IPS-18a (cell line): Measurements from ENCODE around the gene TCP11L2.
"Not testable (repeated sequence)": the region's sequence is repeated elsewhere in the genome, so short reads cannot be mapped to it uniquely, and the experiment has no call there.

Source experiments
- H3K27ac ChIP-seq: one replicate; pipeline ENCODE4 v1.5.1; 2013; ENCODE audit warnings: low read length
- H3K27me3 ChIP-seq: one replicate; pipeline ENCODE4 v1.6.1; 2013; ENCODE audit warnings: mild to moderate bottlenecking, low read length; ENCODE audit not compliant: control insufficient read depth, insufficient read depth
- H3K36me3 ChIP-seq: one replicate; pipeline ENCODE4 v1.6.1; 2013; ENCODE audit warnings: low read depth, low read length; ENCODE audit not compliant: control insufficient read depth
- H3K4me1 ChIP-seq: one replicate; pipeline ENCODE4 v1.6.1; 2013; ENCODE audit warnings: low read depth, low read length; ENCODE audit not compliant: control insufficient read depth
- H3K4me3 ChIP-seq: one replicate; pipeline ENCODE4 v1.5.1; 2013; ENCODE audit warnings: low read length
- H3K9ac ChIP-seq: one replicate; pipeline ENCODE4 v1.6.1; 2013; ENCODE audit warnings: mild to moderate bottlenecking, low read length, moderate library complexity
- H3K9me3 ChIP-seq: one replicate; pipeline ENCODE4 v1.6.1; 2013; ENCODE audit warnings: low read depth, low read length; ENCODE audit not compliant: control insufficient read depth

Gene TCP11L2

DNA sequence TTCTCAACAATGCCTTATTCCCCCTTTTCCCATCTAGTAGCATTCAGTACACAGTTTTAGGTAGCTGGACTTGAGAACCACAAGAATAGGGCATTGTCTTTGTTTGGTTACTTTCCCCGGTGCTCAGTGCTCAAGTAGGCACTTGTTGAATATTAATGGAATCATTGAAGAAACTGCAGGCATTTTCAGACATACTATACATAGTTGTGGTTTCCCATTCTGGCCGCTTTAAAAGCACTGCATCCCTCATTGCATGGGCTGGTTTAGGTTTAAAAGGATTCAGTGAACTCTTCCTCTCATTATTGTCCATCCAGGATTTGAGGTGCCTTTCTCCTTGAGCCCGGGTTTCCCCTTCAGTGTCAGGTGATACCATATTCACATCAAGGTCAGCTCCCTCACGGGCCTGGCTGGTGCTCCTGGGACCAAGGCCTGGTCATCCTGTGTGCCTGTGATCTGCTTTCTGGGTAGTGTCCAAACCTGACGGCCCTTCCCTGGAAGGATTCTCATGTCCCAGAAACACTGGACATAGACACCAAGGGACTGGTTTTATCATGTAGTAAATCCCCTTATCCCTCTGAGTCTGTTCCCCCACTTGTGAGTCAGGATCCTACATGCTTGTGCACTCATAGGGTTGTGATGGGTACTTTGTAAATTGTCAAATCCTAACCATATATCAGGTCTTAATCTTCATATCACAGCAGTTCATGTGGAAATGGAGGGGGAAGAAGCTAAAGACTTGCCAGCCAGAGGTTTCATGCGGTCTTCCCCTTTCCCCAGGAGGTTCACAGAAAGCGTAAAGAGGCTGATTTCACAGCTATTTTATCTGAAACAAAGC lies 7.4 kb downstream of the TCP11L2 start:
- no peak overlapping the region for H3K4me3 ChIP-seq
- no peak overlapping the region for H3K9ac ChIP-seq
- no peak overlapping the region for H3K27ac ChIP-seq
- no peaks in the 10 kb centered on the region for H3K36me3 ChIP-seq
- no peaks in the 10 kb centered on the region for H3K4me1 ChIP-seq
- H3K27me3 ChIP-seq, result no peaks in the 10 kb centered on the region
- H3K9me3 ChIP-seq, result no peaks in the 10 kb centered on the region

DNA sequence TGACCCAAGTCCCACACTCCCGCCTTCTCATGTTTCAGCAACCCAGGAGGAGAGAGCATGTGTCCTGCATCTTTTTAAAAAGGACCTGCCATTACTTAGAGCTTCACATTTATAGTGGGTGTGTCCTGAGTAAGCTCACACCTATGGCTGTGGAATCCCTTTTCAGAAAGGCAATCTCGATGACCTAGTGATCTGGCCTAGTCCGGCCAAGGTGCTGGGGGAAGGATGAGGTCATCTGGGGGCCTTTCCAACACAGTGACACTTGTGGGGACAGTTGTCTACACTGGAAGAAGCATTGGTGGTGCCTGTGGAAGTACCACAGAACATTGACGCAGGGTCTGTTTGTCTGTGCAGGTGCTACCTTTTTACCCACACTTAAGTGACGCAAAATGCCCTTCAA lies 8.2 kb downstream of the TCP11L2 start:
- Histone ChIP-seq H3K9ac (no peak overlapping the region), H3K27ac (no peak overlapping the region), H3K4me3 (no peak overlapping the region), H3K9me3 (no peaks in the 10 kb centered on the region), H3K4me1 (no peaks in the 10 kb centered on the region), H3K27me3 (no peaks in the 10 kb centered on the region), H3K36me3 (no peaks in the 10 kb centered on the region)

DNA sequence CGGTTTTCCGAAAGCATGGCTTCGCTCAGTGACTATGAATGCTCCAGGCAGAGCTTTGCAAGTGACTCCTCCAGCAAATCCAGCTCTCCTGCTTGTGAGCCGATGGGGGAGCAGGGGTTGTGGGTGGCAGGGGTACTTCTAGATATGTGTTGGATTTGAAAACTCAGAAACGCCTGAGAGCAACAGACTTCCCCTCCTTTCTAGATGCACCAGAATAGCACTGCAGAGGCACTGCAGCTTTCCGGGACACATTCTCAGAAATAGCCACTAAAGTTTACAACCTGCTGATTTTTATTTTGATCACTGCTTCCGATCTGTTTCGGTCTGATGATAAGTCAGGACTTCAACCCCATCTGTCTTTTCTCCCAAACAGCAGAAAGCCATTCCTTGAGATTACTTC lies 8.6 kb downstream of the TCP11L2 start:
- no peaks in the 10 kb centered on the region for H3K27me3 ChIP-seq
- H3K4me3 ChIP-seq, result no peak overlapping the region
- no peaks in the 10 kb centered on the region for H3K9me3 ChIP-seq
- no peak overlapping the region for H3K9ac ChIP-seq
- no peaks in the 10 kb centered on the region for H3K36me3 ChIP-seq
- no peak overlapping the region for H3K27ac ChIP-seq
- no peaks in the 10 kb centered on the region for H3K4me1 ChIP-seq

DNA sequence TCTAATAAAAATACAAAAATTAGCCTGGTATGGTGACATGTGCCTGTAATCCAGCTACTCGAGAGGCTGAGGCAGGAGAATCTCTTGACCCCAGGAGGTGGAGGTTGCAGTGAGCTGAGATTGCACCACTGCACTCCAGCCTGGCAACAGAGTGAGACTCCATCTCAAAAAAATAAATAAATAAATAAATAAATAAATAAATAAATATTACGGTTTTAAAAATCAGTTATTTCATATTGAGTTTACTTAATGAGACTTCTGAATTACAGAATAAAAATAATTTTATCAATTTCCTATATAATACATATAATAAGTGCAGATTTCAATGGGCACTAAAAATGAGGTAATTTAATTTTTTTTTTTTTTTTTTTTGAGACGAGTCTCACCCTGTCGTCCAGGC lies 10.9 kb downstream of the TCP11L2 start:
- not testable (repeated sequence) for H3K27ac ChIP-seq, H3K4me1 ChIP-seq, H3K36me3 ChIP-seq, H3K4me3 ChIP-seq, H3K27me3 ChIP-seq, H3K9ac ChIP-seq, H3K9me3 ChIP-seq

DNA sequence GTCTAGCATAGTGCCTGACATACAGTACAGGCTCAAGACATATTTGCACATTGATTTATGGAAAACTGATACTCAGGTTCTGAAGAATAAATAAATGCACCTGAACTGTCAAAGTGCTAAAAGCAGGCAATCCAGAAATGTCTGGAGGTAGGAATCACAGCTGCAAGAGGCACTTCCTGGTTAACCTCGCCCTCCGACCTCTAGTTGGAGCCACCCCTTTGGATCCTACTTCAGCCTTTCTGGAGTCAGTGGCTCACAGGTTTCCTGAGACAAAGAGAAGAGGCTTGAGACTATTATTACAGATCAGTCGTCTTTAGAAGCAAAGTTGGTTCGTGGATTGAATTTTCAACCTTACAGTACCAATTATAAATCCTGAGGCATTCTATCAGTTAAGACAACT lies 13.0 kb downstream of the TCP11L2 start:
- Histone ChIP-seq H3K36me3 (no peaks in the 10 kb centered on the region), H3K9ac (no peak overlapping the region), H3K4me1 (no peaks in the 10 kb centered on the region), H3K27ac (no peak overlapping the region), H3K4me3 (no peak overlapping the region), H3K27me3 (no peaks in the 10 kb centered on the region), H3K9me3 (no peaks in the 10 kb centered on the region)

DNA sequence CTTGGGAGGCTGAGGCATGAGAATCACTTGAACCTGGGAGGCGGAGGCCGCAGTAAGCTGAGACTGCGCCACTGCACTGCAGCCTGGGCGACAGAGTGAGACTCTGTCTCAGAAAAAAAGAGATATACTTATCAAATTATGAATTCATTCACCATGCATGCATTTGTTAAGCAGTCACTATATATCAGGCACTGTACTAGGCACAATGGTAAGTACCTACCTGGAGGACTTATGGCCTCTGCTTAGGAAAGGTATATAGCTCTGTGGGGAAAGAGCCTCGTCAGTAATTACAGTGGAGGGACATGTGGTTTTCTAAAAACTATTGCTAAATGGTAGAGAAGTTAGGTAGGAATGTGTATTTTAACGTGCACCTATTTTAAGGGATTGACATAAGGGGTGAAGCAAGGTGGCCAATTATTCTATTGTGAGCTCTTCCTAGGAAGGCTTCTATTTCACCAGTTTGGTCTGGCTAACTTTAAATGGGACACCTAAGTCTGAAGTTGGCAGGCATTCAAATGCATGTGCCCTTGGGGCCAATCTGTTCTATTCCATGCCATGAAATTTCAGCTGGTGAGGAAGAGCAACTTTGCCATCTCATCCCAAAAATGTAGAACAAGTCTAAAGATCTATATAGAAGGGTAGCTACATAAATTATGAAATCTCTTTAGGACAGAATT lies 15.0 kb downstream of the TCP11L2 start:
- H3K27ac ChIP-seq, result no peak overlapping the region
- no peaks in the 10 kb centered on the region for H3K4me1 ChIP-seq
- no peaks in the 10 kb centered on the region for H3K36me3 ChIP-seq
- H3K27me3 ChIP-seq, result no peaks in the 10 kb centered on the region
- H3K9ac ChIP-seq, result no peak overlapping the region
- H3K9me3 ChIP-seq, result no peaks in the 10 kb centered on the region
- no peak overlapping the region for H3K4me3 ChIP-seq

DNA sequence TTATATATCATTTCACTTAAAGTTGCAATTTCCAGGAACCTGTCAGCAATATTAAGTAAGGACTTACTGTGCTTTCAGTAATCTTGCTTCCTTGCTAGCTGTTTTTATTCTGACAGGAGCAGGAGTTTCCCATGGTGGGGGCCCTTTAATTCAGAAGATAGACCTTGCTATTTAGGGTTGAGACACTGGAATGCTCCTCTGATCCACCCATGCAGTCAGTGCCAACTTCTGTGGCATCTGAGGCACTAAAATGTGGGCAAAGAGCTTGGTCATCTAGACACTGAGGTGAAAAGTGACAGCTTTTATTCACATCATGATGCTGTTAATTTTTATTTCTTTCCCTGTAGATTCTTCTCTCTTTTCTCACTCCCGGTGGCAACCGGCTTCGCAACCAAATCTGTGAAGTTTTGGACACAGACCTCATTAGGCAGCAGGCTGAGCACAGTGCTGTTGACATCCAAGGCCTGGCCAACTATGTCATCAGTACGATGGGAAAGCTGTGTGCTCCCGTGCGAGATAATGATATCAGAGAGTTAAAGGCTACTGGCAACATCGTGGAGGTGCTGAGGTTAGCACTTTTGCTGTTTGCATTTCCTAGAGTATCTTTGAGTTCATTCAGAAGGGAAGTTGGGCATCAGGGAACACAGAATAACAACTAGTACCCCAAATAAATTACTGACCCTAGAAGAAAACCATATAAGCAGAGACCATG lies 18.8 kb downstream of the TCP11L2 start:
- Histone ChIP-seq H3K9me3 (no peaks in the 10 kb centered on the region), H3K4me1 (no peaks in the 10 kb centered on the region), H3K4me3 (no peak overlapping the region), H3K27ac (no peak overlapping the region), H3K27me3 (no peaks in the 10 kb centered on the region), H3K36me3 (no peaks in the 10 kb centered on the region), H3K9ac (no peak overlapping the region)

DNA sequence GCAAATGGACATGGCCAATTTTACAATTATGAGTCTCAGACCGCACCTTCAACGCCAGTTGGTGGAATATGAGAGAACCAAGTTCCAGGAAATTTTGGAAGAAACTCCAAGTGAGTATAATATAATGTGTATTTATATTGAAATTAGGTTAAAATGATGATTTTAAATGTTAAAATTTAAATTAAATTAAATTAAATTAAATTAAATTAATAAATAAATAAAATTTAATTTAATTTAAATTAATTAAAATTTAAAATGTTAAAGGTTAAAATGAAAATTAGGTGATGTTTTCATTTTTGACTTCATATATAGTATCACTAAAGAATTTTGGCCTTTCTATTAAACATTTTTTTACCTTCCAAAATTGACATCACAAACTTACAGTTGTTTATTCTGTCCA lies 21.0 kb downstream of the TCP11L2 start:
- Histone ChIP-seq H3K4me3 (no peak overlapping the region), H3K27me3 (peaks cover 4% of the 10 kb centered on the region), H3K36me3 (no peaks in the 10 kb centered on the region), H3K27ac (no peak overlapping the region), H3K9ac (no peak overlapping the region), H3K9me3 (no peaks in the 10 kb centered on the region), H3K4me1 (no peaks in the 10 kb centered on the region)

DNA sequence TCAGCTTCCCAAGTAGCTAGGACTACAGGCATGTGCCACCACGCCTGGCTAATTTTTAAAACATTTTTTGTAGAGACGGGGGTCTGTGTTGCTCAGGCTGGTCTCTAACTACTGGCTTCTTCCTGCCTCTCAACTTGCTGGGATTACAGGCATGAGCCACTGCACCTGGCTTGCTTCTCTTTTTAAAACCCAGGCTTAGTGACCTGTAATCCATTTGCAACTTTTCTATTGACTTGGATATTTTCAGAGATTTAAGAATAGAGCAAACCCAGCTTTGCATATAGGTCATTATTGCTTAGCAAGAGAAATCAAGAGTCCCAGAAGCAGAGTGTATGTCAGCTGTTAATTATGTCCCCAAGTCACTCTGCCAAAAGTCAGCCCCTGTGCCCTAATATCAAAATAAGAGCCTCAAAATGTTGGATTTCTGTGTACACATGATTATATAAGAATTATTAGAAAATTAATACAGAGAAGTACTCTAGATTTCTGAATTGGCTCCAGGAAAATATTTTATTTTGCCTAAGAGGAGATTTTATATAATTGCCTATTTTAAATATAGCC lies 24.9 kb downstream of the TCP11L2 start:
- Histone ChIP-seq H3K4me1 (peaks cover 24% of the 10 kb centered on the region), H3K36me3 (no peaks in the 10 kb centered on the region), H3K9me3 (no peaks in the 10 kb centered on the region), H3K27me3 (peaks cover 4% of the 10 kb centered on the region), H3K27ac (no peak overlapping the region), H3K4me3 (no peak overlapping the region), H3K9ac (no peak overlapping the region)

DNA sequence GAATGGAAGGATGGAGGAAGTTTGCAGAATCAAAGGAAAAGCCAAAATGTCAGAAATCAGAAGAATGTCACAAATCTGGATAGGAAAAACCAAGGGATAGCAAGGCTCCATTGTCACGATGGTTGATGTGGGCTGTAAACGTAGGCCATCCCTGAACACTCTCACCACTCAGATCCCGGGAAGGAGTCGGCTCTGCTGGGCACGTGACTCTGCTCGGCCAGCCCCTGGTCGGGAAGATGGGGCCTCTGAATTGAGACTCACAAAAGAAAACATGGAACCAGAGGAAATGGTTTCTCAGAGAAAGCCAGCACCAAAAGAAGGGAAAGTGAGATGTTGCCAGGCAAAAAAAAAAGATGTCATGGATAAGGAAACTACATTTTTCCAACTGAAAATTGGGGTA lies 26.2 kb downstream of the TCP11L2 start:
- peaks cover 24% of the 10 kb centered on the region for H3K4me1 ChIP-seq
- peaks cover 4% of the 10 kb centered on the region for H3K27me3 ChIP-seq
- H3K9me3 ChIP-seq, result no peaks in the 10 kb centered on the region
- H3K9ac ChIP-seq, result no peak overlapping the region
- no peak overlapping the region for H3K27ac ChIP-seq
- H3K4me3 ChIP-seq, result no peak overlapping the region
- no peaks in the 10 kb centered on the region for H3K36me3 ChIP-seq

DNA sequence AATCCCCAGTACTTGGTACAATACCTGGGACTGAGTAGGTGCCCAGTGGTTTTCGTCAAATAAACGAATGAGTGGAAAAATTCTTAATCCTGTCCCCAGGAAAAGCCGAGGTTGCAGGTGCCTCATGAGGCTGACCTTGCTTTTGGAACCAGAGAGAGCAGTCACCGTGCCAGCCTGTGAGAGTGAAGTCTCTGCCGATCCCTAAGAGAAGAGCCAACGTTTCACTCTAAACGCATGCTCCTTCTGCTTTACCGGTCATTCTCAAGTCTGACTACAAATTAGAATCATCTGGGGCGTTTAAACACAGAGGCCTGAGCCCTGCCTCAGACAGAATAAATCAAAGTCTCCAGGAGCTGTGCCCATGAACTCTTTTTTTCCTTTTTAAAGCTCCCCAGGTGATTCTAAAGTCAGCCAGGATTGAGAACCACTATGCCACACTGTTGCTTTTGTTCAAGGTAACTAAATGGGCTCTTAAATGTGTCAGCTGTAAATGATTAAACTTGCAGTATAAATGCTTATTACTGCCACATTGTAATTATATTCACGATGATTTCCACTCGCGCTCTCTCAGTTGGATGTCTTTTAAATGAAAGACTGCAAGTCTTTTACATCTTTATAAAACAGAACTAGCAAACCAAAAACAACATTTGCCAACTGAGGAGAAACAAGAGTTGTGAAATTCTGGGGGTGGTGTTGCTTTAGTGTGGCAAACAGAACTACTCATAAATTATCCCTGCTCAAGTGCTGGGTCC lies 26.9 kb downstream of the TCP11L2 start:
- no peak overlapping the region for H3K27ac ChIP-seq
- no peaks in the 10 kb centered on the region for H3K36me3 ChIP-seq
- no peaks in the 10 kb centered on the region for H3K9me3 ChIP-seq
- peaks cover 24% of the 10 kb centered on the region for H3K4me1 ChIP-seq
- H3K9ac ChIP-seq, result no peak overlapping the region
- H3K4me3 ChIP-seq, result no peak overlapping the region
- H3K27me3 ChIP-seq, result peaks cover 4% of the 10 kb centered on the region
